Kidney epithelial cell (primary cell): ENCODE results near the gene ANXA6. TPM values are rescaled to one million over a fixed set of nuclear protein-coding genes. Genes with fewer than 3 reads are reported as not detected.

Experiments
- DNase-seq: peaks from one replicate; pipeline ENCODE4 v3.0.0-alpha.2; 2010; ENCODE audit warnings: low read depth
- H3K27me3 ChIP-seq: 2 replicates; pipeline ENCODE4 v1.6.0; 2011; ENCODE audit warnings: low read length; ENCODE audit not compliant: control insufficient read depth, insufficient read depth
- H3K36me3 ChIP-seq: 2 replicates; pipeline ENCODE4 v1.5.1; 2011; ENCODE audit warnings: low read length; ENCODE audit not compliant: control insufficient read depth, insufficient read depth
- H3K4me3 ChIP-seq: 2 replicates; pipeline ENCODE4 v1.5.1; 2011; ENCODE audit warnings: low read depth, mild to moderate bottlenecking, control low read depth, low read length
- total RNA-seq: library from RNA; depleted of rRNA; stranded (reverse); fragments of >200 nt; gene quantifications from 2 replicates; pipeline ENCODE4 v1.2.3, GENCODE V29; 2015
- TF ChIP-seq, protein P1 (sequence below): IDR thresholded peaks from 2 replicates; pipeline ENCODE4 v1.5.1; 2011; ENCODE audit warnings: mild to moderate bottlenecking, moderate library complexity, low read length, control low read depth, inconsistent platforms; ENCODE audit not compliant: insufficient read depth, poor library complexity, severe bottlenecking

ANXA6 gene
- total RNA-seq, 1 donor from 2014 or later = 59.9 TPM

DNA sequence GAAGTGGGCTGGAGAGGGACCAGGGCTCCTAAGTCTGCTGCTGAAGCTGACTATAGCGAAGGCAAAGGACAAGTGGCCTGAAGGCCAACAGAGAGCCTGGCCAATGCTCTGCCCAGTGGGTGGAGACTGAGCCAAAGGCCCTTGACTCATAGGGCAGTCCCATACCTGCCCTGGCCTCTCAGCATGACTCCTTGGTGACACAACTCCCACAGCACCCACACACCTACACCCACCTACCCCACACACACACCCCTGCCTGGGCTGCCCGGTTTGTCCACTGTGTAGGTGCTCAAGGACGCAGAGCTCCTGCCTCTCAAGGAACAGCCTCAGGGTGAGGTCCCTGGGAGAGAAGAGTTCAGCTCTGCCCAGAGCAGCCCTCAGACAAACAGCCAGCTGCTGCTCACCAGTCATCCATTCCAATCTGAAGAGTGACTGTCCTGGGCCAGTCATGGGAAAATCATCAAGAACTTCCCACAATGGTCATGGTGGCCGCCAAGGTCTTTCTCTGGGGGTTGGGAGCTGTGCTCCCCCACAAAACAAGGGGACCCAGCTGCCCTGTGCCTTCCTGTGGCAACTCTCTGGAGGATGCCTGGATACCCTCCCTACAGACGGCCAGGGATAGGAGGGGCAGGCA, 81.8 kb downstream of the ANXA6 start:
- no peaks in the 10 kb centered on the region for H3K27me3 ChIP-seq
- no peak overlapping the region for H3K4me3 ChIP-seq
- DNase-seq = no peak
- TF ChIP-seq, protein P1, sequence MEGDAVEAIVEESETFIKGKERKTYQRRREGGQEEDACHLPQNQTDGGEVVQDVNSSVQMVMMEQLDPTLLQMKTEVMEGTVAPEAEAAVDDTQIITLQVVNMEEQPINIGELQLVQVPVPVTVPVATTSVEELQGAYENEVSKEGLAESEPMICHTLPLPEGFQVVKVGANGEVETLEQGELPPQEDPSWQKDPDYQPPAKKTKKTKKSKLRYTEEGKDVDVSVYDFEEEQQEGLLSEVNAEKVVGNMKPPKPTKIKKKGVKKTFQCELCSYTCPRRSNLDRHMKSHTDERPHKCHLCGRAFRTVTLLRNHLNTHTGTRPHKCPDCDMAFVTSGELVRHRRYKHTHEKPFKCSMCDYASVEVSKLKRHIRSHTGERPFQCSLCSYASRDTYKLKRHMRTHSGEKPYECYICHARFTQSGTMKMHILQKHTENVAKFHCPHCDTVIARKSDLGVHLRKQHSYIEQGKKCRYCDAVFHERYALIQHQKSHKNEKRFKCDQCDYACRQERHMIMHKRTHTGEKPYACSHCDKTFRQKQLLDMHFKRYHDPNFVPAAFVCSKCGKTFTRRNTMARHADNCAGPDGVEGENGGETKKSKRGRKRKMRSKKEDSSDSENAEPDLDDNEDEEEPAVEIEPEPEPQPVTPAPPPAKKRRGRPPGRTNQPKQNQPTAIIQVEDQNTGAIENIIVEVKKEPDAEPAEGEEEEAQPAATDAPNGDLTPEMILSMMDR = no peak
- peaks cover 2% of the 10 kb centered on the region for H3K36me3 ChIP-seq

DNA sequence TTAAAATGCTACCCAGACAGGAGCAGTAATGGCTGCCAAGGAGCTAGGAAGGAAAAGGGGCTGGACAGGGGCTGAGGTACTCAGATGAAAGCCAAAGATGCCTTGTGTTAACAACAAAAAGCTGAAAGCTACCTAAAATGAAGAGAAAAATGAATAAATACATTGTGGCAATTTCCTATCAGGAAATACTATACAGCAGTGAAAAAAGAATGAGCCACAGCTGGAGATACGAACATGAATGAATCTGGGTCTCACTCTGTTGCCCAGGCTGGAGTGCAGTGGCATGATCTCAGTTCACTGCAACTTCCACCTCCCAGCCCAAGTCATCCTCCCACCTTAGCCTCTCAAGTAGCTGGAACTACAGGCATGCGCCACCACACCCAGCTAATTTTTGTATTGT, 83.0 kb downstream of the ANXA6 start:
- TF ChIP-seq, protein P1 = no peak
- DNase-seq = no peak
- peaks cover 4% of the 10 kb centered on the region for H3K36me3 ChIP-seq
- no peaks in the 10 kb centered on the region for H3K27me3 ChIP-seq
- H3K4me3 ChIP-seq = no peak overlapping the region

GRCh38 chr5:151073280-151073679, 84.3 kb downstream of the ANXA6 start:
- TF ChIP-seq, protein P1 = no peak
- no peak for DNase-seq
- H3K27me3 ChIP-seq = no peaks in the 10 kb centered on the region
- H3K36me3 ChIP-seq = peaks cover 4% of the 10 kb centered on the region
- no peak overlapping the region for H3K4me3 ChIP-seq

GRCh38 chr5:151072630-151073025, 85.0 kb downstream of the ANXA6 start:
- peak; percentile 96 for DNase-seq
- Histone ChIP-seq H3K27me3 (no peaks in the 10 kb centered on the region), H3K36me3 (peaks cover 4% of the 10 kb centered on the region), H3K4me3 (no peak overlapping the region)
- TF ChIP-seq, protein P1 = no peak

DNA sequence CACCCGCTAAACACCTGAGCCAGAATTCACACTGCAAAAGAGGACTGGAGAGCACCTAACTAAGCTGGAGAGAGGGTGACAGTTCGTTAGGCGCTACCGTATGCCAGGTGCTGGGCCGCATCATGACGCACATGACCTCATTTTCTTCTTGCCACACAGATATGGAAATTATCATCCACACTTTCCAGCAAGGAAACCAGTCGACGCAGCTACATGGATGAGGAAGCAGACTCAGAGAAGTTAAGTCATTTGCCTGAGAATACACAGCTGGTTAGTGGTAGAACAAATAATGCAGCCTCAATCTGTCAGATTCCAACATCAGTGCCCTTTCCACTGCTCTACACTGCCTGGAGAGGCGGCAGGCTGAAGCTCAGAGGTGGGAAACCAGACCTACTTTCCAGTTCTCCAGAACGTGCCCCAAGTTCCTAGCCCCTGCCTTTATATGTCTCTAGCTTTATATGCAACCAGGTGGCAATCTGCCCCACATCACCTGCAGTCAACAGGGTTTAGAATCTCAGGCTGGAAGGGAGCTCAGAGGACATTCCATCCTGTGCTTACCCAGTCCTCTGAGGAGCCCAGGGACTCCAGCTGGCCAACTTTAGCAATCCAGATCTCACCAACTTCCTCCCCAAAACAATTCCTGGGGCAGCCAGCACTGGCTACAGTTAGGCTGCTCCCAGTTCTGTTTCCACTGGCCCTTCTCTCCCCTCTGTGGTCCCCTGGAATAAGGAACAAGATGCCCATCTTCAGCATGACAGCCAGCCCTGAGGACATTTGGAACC, 85.5 kb downstream of the ANXA6 start:
- Histone ChIP-seq H3K27me3 (no peaks in the 10 kb centered on the region), H3K4me3 (no peak overlapping the region), H3K36me3 (peaks cover 4% of the 10 kb centered on the region)
- no peak for DNase-seq
- TF ChIP-seq, protein P1 = no peak
